Neural cell (in vitro differentiated cells): ENCODE results near the gene DSCAML1. TPM values are rescaled to one million over a fixed set of nuclear protein-coding genes. Genes with fewer than 3 reads are reported as not detected.

Source experiments
- H2AFZ ChIP-seq: fragments of 200-600, 300-800 bp; sonication (generic), shearing (Covaris generic); 2 replicates; pipeline ENCODE4 v1.6.0; 2014; ENCODE audit warnings: low read depth, mild to moderate bottlenecking, antibody characterized with exemption, low read length, moderate library complexity
- H3F3A ChIP-seq: fragments of 200-600 bp; shearing (Covaris generic); 2 replicates; pipeline ENCODE4 v1.6.1; 2016; ENCODE audit warnings: mild to moderate bottlenecking, moderate library complexity, mixed read lengths, antibody characterized with exemption, low read length; ENCODE audit not compliant: insufficient read depth, poor library complexity, severe bottlenecking
- H3K27ac ChIP-seq: fragments of 200-600, 300-800 bp; sonication (generic), shearing (Covaris generic); 2 replicates; pipeline ENCODE4 v1.5.1; 2014; ENCODE audit warnings: mild to moderate bottlenecking, low read length, moderate library complexity
- H3K27me3 ChIP-seq: fragments of 300-800, 200-600 bp; sonication (generic), shearing (Covaris generic); 2 replicates; pipeline ENCODE4 v1.6.0; 2014; ENCODE audit warnings: mild to moderate bottlenecking, low read depth, low read length, moderate library complexity; ENCODE audit not compliant: insufficient read depth
- H3K36me3 ChIP-seq: fragments of 300-800, 200-600 bp; sonication (generic), shearing (Covaris generic); 2 replicates; pipeline ENCODE4 v1.5.1; 2014; ENCODE audit warnings: mild to moderate bottlenecking, antibody characterized with exemption, low read length, moderate library complexity; ENCODE audit not compliant: insufficient read depth
- H3K4me2 ChIP-seq: fragments of 300-800, 200-600 bp; sonication (generic), shearing (Covaris generic); 2 replicates; pipeline ENCODE4 v1.6.0; 2014; ENCODE audit warnings: mild to moderate bottlenecking, low read length
- H3K4me3 ChIP-seq: fragments of 300-800, 200-600 bp; sonication (generic), shearing (Covaris generic); 2 replicates; pipeline ENCODE4 v1.5.1; 2014; ENCODE audit warnings: mild to moderate bottlenecking, low read length, moderate library complexity
- H3K79me2 ChIP-seq: fragments of 200-600 bp; shearing (Covaris generic); replicated peaks from 2 replicates; pipeline ENCODE4 v1.6.0; 2014; ENCODE audit warnings: mild to moderate bottlenecking, low read length, moderate library complexity; ENCODE audit not compliant: insufficient read depth
- H3K9ac ChIP-seq: fragments of 300-800, 200-600 bp; sonication (generic), shearing (Covaris generic); 2 replicates; pipeline ENCODE4 v1.6.1; 2016; ENCODE audit warnings: mild to moderate bottlenecking, low read length, mixed read lengths
- H3K9me2 ChIP-seq: fragments of 200-600 bp; shearing (Covaris generic); 2 replicates; pipeline ENCODE4 v1.6.1; 2016; ENCODE audit warnings: mild to moderate bottlenecking, low read length, mixed read lengths; ENCODE audit not compliant: insufficient read depth
- H3K9me3 ChIP-seq: fragments of 200-600, 300-800 bp; sonication (generic), shearing (Covaris generic); 2 replicates; pipeline ENCODE4 v1.6.1; 2016; ENCODE audit warnings: mild to moderate bottlenecking, mixed run types, low read length, moderate library complexity, mixed read lengths
- H4K20me1 ChIP-seq: fragments of 200-600 bp; shearing (Covaris generic); 2 replicates; pipeline ENCODE4 v1.6.1; 2016; ENCODE audit warnings: mild to moderate bottlenecking, mixed run types; ENCODE audit not compliant: insufficient read depth
- CTCF ChIP-seq: fragments of 450-650 bp; IDR thresholded peaks from 2 replicates; pipeline ENCODE4 v1.5.1; 2014; ENCODE audit warnings: antibody characterized with exemption, mild to moderate bottlenecking, moderate library complexity; ENCODE audit not compliant: poor library complexity, severe bottlenecking
- EP300 ChIP-seq: fragments of 450-650 bp; conservative IDR thresholded peaks from 2 replicates; pipeline ENCODE4 v1.6.1; 2014; ENCODE audit warnings: antibody characterized with exemption, mild to moderate bottlenecking, moderate library complexity; ENCODE audit not compliant: poor library complexity, severe bottlenecking
- EZH2 ChIP-seq: fragments of 200-600, 300-800 bp; shearing (Covaris generic), sonication (generic); IDR thresholded peaks from 2 replicates; pipeline ENCODE4 v1.6.1; 2014; ENCODE audit warnings: antibody characterized with exemption, low read length, borderline replicate concordance, mild to moderate bottlenecking; ENCODE audit not compliant: insufficient read depth, poor library complexity, severe bottlenecking
- MXI1 ChIP-seq: fragments of 450-650 bp; conservative IDR thresholded peaks from 2 replicates; pipeline ENCODE4 v1.6.1; 2014; ENCODE audit warnings: antibody characterized with exemption, mild to moderate bottlenecking; ENCODE audit not compliant: poor library complexity, severe bottlenecking
- POLR2AphosphoS5 ChIP-seq: IDR thresholded peaks from 2 replicates; pipeline ENCODE4 v1.6.1; 2012
- RAD21 ChIP-seq: fragments of 450-650 bp; conservative IDR thresholded peaks from 2 replicates; pipeline ENCODE4 v1.6.1; 2014; ENCODE audit warnings: antibody characterized with exemption, mild to moderate bottlenecking, moderate library complexity
- SMC3 ChIP-seq: fragments of 450-650 bp; conservative IDR thresholded peaks from 2 replicates; pipeline ENCODE4 v1.6.1; 2014; ENCODE audit warnings: antibody characterized with exemption, mild to moderate bottlenecking, moderate library complexity; ENCODE audit not compliant: poor library complexity
- TAF1 ChIP-seq: IDR thresholded peaks from 2 replicates; pipeline ENCODE4 v1.6.1; 2012; ENCODE audit warnings: low read depth
- polyA plus RNA-seq: library from polyadenylated mRNA; depleted of rRNA; stranded (reverse); fragments of >200 nt; gene quantifications from 2 replicates; pipeline ENCODE4 v1.2.3, GENCODE V29; 2014
- TF ChIP-seq, protein P1 (sequence below): IDR thresholded peaks from 2 replicates; pipeline ENCODE4 v1.6.1; 2012; ENCODE audit warnings: borderline replicate concordance

The DSCAML1 gene
- polyA plus RNA-seq, 1 donor from 2014 or later, result 1.3 TPM

GRCh38 chr11:117642396-117642795 is 154.6 kb downstream of the DSCAML1 start (continued):
- no peak for TF ChIP-seq CTCF
- no peak for TF ChIP-seq SMC3

- no peak overlapping the region for H3K27ac ChIP-seq
- no peaks in the 10 kb centered on the region for H3K79me2 ChIP-seq
- H3K4me3 ChIP-seq, result no peak overlapping the region
- H4K20me1 ChIP-seq, result no peaks in the 10 kb centered on the region
- no peaks in the 10 kb centered on the region for H3K9me2 ChIP-seq
- no peaks in the 10 kb centered on the region for H3F3A ChIP-seq
- no peak overlapping the region for H3K4me2 ChIP-seq
- H3K9me3 ChIP-seq, result no peaks in the 10 kb centered on the region
- H3K9ac ChIP-seq, result no peak overlapping the region
- no peaks in the 10 kb centered on the region for H3K36me3 ChIP-seq
- H3K27me3 ChIP-seq, result no peaks in the 10 kb centered on the region
- H2AFZ ChIP-seq, result no peak overlapping the region
- TF ChIP-seq MXI1 (no peak), RAD21 (no peak), TAF1 (no peak), POLR2AphosphoS5 (no peak), EZH2 (no peak), EP300 (no peak), SMC3 (no peak), CTCF (no peak)
- TF ChIP-seq, protein P1, sequence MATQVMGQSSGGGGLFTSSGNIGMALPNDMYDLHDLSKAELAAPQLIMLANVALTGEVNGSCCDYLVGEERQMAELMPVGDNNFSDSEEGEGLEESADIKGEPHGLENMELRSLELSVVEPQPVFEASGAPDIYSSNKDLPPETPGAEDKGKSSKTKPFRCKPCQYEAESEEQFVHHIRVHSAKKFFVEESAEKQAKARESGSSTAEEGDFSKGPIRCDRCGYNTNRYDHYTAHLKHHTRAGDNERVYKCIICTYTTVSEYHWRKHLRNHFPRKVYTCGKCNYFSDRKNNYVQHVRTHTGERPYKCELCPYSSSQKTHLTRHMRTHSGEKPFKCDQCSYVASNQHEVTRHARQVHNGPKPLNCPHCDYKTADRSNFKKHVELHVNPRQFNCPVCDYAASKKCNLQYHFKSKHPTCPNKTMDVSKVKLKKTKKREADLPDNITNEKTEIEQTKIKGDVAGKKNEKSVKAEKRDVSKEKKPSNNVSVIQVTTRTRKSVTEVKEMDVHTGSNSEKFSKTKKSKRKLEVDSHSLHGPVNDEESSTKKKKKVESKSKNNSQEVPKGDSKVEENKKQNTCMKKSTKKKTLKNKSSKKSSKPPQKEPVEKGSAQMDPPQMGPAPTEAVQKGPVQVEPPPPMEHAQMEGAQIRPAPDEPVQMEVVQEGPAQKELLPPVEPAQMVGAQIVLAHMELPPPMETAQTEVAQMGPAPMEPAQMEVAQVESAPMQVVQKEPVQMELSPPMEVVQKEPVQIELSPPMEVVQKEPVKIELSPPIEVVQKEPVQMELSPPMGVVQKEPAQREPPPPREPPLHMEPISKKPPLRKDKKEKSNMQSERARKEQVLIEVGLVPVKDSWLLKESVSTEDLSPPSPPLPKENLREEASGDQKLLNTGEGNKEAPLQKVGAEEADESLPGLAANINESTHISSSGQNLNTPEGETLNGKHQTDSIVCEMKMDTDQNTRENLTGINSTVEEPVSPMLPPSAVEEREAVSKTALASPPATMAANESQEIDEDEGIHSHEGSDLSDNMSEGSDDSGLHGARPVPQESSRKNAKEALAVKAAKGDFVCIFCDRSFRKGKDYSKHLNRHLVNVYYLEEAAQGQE, result no peak
These were observed 155.8 kb downstream of the DSCAML1 start for GRCh38 chr11:117641008-117641915.
